ENCODE measurements around the gene ZNF618. TPM values are rescaled to one million over a fixed set of nuclear protein-coding genes. Genes with fewer than 3 reads are reported as not detected.

The ZNF618 gene
- polyA plus RNA-seq, 1 donor (not counting 4 experiments of a cell fraction or from before 2014, with no cell fraction given) = 2.5 TPM

DNA sequence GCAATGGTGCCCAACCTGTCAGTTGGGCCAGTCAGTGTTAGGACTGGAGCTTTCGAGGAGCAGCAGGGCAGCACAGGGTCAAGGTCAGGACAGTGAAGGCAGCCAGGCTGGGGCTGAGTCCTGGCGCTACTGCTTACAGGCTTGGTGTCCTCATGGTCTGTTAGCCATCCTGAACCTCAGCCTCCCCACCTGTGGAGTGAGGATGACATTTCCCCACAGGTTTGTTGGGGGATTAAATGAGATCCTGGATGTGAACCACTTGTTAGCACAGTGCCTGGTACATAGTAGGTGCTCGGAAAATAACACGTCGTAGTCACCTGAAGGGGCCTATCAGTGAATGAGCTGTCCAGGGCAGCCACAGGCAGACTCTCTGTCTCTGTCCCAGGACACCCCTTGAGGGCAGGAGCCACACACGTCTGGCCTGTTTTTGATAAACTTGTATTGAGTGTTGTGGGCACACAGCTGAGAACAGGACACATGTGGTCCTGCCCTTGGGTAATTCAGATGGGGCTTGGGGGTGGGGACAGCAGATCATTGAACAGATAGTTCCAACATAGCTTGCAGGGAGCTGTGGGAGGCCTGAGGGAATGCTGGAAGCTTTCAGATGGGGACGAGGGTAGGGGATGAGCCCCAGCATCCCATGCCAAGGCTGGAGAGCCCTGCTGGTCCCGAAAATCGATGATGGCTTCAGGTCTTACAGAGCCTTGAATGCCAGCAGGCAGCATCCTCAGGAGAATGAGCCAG, 132.7 kb downstream of the ZNF618 start:
- Histone ChIP-seq H3K4me1 (ENCODE audit: control insufficient read depth, extremely low read depth, insufficient read depth, low read length) (no peaks in the 10 kb centered on the region), H3K4me2 (ENCODE audit: control insufficient read depth, extremely low read depth, insufficient read depth, low read depth, low read length) (no peak overlapping the region), H3K27me3 (ENCODE audit: control insufficient read depth, extremely low read depth, insufficient read depth, low read length) (no peaks in the 10 kb centered on the region), H3K36me3 (ENCODE audit: control insufficient read depth in 2 of 2, extremely low read depth in 1 of 2, insufficient read depth in 2 of 2, low read length in 2 of 2) (peaks cover 0 to 14% of the 10 kb centered on the region in 2 experiments), H3K4me3 (ENCODE audit: control insufficient read depth in 2 of 3, extremely low read depth in 1 of 3, insufficient read depth in 2 of 3, low read depth in 1 of 3, low read length in 3 of 3) (no peak overlapping the region), H3K9me1 (ENCODE audit: control insufficient read depth, extremely low read depth, insufficient read depth, low read length) (peaks cover 3% of the 10 kb centered on the region), H3K79me2 (ENCODE audit: control insufficient read depth, insufficient read depth, low read length) (no peaks in the 10 kb centered on the region), H4K20me1 (ENCODE audit: control insufficient read depth, extremely low read depth, insufficient read depth, low read length) (no peaks in the 10 kb centered on the region), H3K27ac (ENCODE audit: control insufficient read depth, insufficient read depth, low read length) (no peak overlapping the region), H3K9me3 (ENCODE audit: control insufficient read depth, low read depth, low read length) (no peaks in the 10 kb centered on the region), H3K9ac (ENCODE audit: control insufficient read depth, extremely low read depth, insufficient read depth, low read length) (no peak overlapping the region), H2AFZ (ENCODE audit: control insufficient read depth, low read length) (no peak overlapping the region)
- FAIRE-seq (no peak), DNase-seq (ENCODE audit: low read depth, low spot score) (no peak)
- TF ChIP-seq, protein P1, sequence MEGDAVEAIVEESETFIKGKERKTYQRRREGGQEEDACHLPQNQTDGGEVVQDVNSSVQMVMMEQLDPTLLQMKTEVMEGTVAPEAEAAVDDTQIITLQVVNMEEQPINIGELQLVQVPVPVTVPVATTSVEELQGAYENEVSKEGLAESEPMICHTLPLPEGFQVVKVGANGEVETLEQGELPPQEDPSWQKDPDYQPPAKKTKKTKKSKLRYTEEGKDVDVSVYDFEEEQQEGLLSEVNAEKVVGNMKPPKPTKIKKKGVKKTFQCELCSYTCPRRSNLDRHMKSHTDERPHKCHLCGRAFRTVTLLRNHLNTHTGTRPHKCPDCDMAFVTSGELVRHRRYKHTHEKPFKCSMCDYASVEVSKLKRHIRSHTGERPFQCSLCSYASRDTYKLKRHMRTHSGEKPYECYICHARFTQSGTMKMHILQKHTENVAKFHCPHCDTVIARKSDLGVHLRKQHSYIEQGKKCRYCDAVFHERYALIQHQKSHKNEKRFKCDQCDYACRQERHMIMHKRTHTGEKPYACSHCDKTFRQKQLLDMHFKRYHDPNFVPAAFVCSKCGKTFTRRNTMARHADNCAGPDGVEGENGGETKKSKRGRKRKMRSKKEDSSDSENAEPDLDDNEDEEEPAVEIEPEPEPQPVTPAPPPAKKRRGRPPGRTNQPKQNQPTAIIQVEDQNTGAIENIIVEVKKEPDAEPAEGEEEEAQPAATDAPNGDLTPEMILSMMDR (optimal IDR thresholded peaks at IDR 0.05 in 1 of 3, IDR thresholded peaks at IDR 0.05 in 1 of 3, conservative IDR thresholded peaks at IDR 0.05 in 1 of 3; ENCODE audit: extremely low read depth in 1 of 3, insufficient read depth in 2 of 3, low read length in 3 of 3) = no peak
- no peak for TF ChIP-seq EZH2 (IDR thresholded peaks at IDR 0.05; ENCODE audit: low read length)
- dilution Hi-C loops (cut with MboI; ENCODE audit: extremely low pct_ligation_motif_present, low sequenced_read_pairs) = no loop called here

DNA sequence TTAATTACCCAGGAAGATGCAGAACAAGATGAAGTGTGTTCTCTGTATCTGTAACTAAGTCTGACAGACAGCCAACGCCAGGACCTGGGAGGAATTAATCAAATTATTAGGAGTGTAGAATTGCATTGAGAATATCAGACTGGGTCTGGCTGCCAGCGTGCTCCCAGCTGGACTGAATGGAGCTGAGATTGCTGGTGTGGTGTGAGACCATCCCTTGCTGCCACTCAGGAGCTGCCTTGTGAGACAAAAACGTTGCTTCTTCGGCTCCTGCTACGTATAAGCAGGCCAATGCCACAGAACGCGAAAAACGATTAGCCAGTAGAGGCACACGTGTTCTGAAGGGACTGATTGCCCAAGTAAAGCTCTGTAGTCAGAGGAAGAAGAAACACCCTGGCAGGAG, 135.2 kb downstream of the ZNF618 start:
- Histone ChIP-seq H3K36me3 (ENCODE audit: control insufficient read depth in 2 of 2, extremely low read depth in 1 of 2, insufficient read depth in 2 of 2, low read length in 2 of 2) (peaks cover 0 to 14% of the 10 kb centered on the region in 2 experiments), H3K9ac (ENCODE audit: control insufficient read depth, extremely low read depth, insufficient read depth, low read length) (no peak overlapping the region), H2AFZ (ENCODE audit: control insufficient read depth, low read length) (no peak overlapping the region), H4K20me1 (ENCODE audit: control insufficient read depth, extremely low read depth, insufficient read depth, low read length) (no peaks in the 10 kb centered on the region), H3K79me2 (ENCODE audit: control insufficient read depth, insufficient read depth, low read length) (no peaks in the 10 kb centered on the region), H3K9me1 (ENCODE audit: control insufficient read depth, extremely low read depth, insufficient read depth, low read length) (peaks cover 3% of the 10 kb centered on the region), H3K4me2 (ENCODE audit: control insufficient read depth, extremely low read depth, insufficient read depth, low read depth, low read length) (no peak overlapping the region), H3K27ac (ENCODE audit: control insufficient read depth, insufficient read depth, low read length) (no peak overlapping the region), H3K27me3 (ENCODE audit: control insufficient read depth, extremely low read depth, insufficient read depth, low read length) (no peaks in the 10 kb centered on the region), H3K4me3 (ENCODE audit: control insufficient read depth in 2 of 3, extremely low read depth in 1 of 3, insufficient read depth in 2 of 3, low read depth in 1 of 3, low read length in 3 of 3) (no peak overlapping the region), H3K9me3 (ENCODE audit: control insufficient read depth, low read depth, low read length) (no peaks in the 10 kb centered on the region), H3K4me1 (ENCODE audit: control insufficient read depth, extremely low read depth, insufficient read depth, low read length) (no peaks in the 10 kb centered on the region)
- DNase-seq (ENCODE audit: low read depth, low spot score) (no peak), FAIRE-seq (no peak)
- dilution Hi-C loops (cut with MboI; ENCODE audit: extremely low pct_ligation_motif_present, low sequenced_read_pairs) = no loop called here
- TF ChIP-seq, protein P1 (optimal IDR thresholded peaks at IDR 0.05 in 1 of 3, IDR thresholded peaks at IDR 0.05 in 1 of 3, conservative IDR thresholded peaks at IDR 0.05 in 1 of 3; ENCODE audit: extremely low read depth in 1 of 3, insufficient read depth in 2 of 3, low read length in 3 of 3) = no peak
- no peak for TF ChIP-seq EZH2 (IDR thresholded peaks at IDR 0.05; ENCODE audit: low read length)
